H1 (cell line): ENCODE measurements around the gene TMA7. TPM values are rescaled to one million over a fixed set of nuclear protein-coding genes. Genes with fewer than 3 reads are reported as not detected.

Experiments
- ATF3 ChIP-seq: IDR thresholded peaks from 2 replicates; pipeline ENCODE4 v1.6.1; 2011; ENCODE audit warnings: low read depth, mild to moderate bottlenecking, low read length; ENCODE audit not compliant: insufficient read depth
- CBX5 ChIP-seq: fragments of 300-800, 300-1000 bp; sonication (generic); IDR thresholded peaks from 2 replicates; pipeline ENCODE4 v1.7.1; 2016; ENCODE audit warnings: antibody characterized with exemption, low read length, low read depth
- CHD1 ChIP-seq: IDR thresholded peaks from 2 replicates; pipeline ENCODE4 v1.6.1; 2012; ENCODE audit warnings: low read depth, low read length, improper control_type of control experiment
- FOSL1 ChIP-seq: IDR thresholded peaks from 2 replicates; pipeline ENCODE4 v1.6.1; 2011; ENCODE audit warnings: mild to moderate bottlenecking, low read depth, low read length, moderate library complexity; ENCODE audit not compliant: insufficient read depth
- NANOG ChIP-seq: IDR thresholded peaks from 2 replicates; pipeline ENCODE4 v1.6.1; 2011; ENCODE audit warnings: low read length, low read depth, mild to moderate bottlenecking, inconsistent platforms; ENCODE audit not compliant: insufficient read depth, poor library complexity, severe bottlenecking
- NRF1 ChIP-seq: IDR thresholded peaks from 2 replicates; pipeline ENCODE4 v1.6.1; 2011; ENCODE audit warnings: mild to moderate bottlenecking, low read depth, low read length, improper control_type of control experiment
- polyA plus RNA-seq, 7 experiments: library from polyadenylated mRNA; depleted of rRNA in 3 of 7; stranded (reverse) in 5 of 7; unstranded in 2 of 7; fragments of >200 nt in 5 of 7; fragments of 200-250 nt in 2 of 7; gene quantifications; 1 replicate in 5 of 7; 2 replicates in 1 of 7; 4 replicates in 1 of 7; pipeline versions ENCODE4 v1.2.1 to v1.2.3, GENCODE V29; 2011 to 2013; ENCODE audit warnings: missing spikeins in 2 of 7, mixed read lengths in 2 of 7
- total RNA-seq: library from RNA; stranded (reverse); fragmentation: NEBNext Ultra II Directional; extraction: Animal tissue kit (Norgen Biotek cat#: 25700); gene quantifications from 2 replicates; pipeline ENCODE4 v1.2.1, GENCODE V29; 2021

The TMA7 gene
- total and polyA plus RNA-seq, 2 of the 8 experiments (the other 6 are each of a cell fraction or from before 2014, with no cell fraction given) = 138 to 305 TPM

- TF ChIP-seq NRF1 = no peak
- no peak for TF ChIP-seq CHD1
- no peak for TF ChIP-seq ATF3
- no peak for TF ChIP-seq NANOG
- TF ChIP-seq CBX5 = no peak
- no peak for TF ChIP-seq FOSL1
These were observed 16.0 kb upstream of the TMA7 start (continued) for GRCh38 chr3:48423883-48424695.
